C4-2B (cell line): ENCODE results near the gene SLC51A.

Experiments used
- ZFX ChIP-seq: fragments of 450-650 bp; IDR thresholded peaks from 2 replicates; pipeline ENCODE4 v1.6.1; 2017
- TF ChIP-seq, protein P1 (sequence below): fragments of 450-650 bp; conservative IDR thresholded peaks from 2 replicates; pipeline ENCODE4 v1.5.1; 2017; ENCODE audit warnings: mild to moderate bottlenecking

DNA sequence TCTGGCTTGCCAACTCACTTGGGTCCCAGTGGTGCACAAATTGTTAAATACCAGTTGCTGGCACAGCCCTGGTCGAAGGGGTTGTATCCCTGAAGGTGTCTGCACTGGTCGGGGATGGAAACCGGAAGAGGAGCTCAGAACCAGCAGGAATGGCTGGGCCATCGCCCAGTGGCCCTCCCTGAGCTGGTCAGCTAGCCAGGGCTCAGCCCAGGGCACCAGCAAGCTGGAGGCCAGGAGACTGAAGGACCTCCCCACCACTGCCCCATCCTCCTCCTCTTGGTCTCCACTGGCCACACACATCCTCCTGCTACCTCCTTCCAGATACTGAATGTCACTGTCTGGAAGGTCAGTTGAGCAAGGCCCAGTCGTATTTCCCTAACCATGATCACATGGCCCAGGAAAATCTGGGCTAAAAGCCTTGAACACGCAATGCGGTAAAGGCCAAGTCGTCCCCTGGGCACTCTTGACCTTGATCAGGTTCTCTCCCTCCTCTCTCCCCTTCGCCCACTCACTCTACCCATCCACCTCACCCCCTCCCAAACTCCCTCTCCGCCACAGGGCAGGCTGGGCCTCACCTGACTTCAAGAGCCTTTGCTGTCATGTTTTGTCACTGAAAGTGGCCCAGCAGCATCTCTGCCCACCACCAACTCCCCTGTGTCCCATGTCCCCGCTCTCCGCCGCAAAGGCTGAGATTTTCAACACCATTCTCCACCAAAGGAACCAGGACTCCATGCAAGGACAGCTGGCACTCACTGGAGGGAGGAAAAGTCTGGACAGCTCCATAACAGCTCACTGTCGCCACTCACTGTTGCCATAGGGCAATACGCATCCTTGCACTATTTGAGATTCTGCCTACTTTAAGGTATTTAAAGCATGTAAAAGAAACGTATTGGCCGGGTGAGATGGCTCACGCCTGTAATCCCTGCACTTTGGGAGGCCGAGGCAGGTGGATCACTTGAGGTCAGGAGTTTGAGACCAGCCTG is 17.3 kb upstream of the SLC51A start:
- TF ChIP-seq, protein P1, sequence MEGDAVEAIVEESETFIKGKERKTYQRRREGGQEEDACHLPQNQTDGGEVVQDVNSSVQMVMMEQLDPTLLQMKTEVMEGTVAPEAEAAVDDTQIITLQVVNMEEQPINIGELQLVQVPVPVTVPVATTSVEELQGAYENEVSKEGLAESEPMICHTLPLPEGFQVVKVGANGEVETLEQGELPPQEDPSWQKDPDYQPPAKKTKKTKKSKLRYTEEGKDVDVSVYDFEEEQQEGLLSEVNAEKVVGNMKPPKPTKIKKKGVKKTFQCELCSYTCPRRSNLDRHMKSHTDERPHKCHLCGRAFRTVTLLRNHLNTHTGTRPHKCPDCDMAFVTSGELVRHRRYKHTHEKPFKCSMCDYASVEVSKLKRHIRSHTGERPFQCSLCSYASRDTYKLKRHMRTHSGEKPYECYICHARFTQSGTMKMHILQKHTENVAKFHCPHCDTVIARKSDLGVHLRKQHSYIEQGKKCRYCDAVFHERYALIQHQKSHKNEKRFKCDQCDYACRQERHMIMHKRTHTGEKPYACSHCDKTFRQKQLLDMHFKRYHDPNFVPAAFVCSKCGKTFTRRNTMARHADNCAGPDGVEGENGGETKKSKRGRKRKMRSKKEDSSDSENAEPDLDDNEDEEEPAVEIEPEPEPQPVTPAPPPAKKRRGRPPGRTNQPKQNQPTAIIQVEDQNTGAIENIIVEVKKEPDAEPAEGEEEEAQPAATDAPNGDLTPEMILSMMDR = no peak; the same call in 1 of the 2 replicates
- TF ChIP-seq ZFX = no peak
